CD4-positive, alpha-beta T cell treated with Interleukin-6 at 100 ng/mL for 8 hours (primary cell): ENCODE measurements around the gene HNF4A.

Experiments
- DNase-seq: peaks from one replicate; pipeline ENCODE4 v3.0.0-alpha.2; 2020; ENCODE audit warnings: mixed read lengths, low spot score

Gene HNF4A

DNA sequence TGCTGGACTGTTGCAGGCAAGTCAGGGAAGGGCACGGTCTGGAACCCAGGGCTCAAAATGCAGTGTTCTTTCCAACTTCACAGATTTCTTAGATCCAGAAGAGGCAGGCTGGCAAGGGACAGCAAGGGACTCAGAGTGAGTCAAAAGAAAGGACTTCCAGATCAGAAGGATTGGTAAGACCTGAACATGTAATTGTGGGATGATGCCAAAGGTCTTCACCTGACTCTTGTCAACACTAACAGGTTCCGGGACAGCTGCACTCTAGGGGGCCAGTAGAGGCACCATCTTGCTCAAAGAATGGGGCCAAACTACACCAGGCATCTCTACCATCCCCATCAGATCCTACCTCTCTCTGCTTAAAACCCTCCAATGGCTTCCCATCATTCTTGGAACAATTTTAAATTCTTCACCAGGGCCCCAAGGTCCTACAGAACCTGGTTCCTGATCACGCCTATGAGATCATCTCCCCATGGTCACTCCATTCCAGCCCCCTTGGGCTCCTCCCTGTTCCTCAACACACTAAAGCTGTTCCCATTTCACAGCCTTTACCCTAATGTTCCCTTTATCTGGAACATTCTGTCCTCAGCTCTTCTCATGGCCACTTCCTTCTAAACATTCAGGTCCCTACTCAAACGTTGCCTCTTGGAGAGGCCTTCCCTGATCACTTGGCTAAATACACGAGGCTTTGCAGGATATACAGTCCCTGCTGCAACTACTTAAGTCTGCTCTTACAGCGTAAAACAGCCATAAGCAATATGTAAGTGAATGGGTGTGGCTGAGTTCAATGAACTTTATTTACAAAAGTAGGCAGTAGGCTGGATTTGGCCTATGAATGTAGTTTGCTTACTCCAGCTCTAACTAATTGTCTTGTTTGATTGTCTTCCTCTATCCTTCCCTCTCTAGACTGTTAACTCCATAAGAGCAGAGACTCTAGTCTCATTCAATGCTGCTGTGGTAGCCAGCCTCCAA, 90.5 kb downstream of the HNF4A start:
- no peak for DNase-seq

DNA sequence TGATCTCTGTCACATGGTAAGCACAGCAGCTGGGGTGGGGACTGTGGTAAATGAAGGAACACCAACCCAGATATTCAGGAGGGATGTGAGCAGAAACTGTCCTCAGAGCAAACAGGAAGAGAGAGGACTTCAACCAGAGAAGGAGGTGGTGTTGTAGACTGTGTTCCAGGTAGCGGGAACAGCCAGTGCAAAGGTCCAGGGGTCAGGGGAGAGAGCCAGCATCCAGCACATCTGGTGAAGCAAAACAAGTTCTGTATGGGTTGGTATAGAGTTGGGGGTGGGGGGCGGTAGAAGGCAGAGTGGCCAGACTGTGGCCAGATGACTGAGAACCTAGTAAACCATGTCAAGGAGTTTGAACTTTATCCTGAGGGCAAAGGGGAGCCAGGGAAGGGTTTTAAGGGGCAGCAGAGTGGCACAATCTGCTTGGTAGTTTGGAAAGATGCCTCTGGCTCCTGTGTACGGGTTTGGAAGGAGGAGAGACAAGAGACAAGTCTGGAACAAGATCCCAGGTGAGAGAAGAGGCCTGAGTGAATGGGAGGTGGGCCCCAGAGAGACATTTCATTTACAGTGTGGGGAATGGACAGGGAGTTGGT, 92.4 kb downstream of the HNF4A start:
- no peak for DNase-seq

GRCh38 chr20:44448753-44449546, 93.5 kb downstream of the HNF4A start:
- DNase-seq, result no peak

DNA sequence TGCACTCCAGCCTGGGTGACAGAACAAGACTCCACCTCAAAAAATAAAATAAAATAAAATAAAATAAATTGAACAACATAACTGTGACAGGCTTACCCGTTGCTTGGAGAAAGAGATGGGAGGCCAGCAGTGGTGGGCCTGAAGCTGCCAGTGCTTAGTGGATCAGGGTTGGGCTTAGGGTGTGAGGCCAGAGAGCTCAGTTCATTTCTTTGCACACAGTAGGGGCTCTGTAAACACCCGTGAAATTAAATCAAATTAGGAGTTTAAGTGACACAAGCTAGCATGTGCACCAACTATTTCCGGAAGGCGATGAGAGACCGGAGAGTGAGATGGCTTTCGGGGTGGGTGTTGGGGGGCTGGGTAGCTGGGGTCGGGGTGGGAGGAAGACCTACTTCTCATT, 94.4 kb downstream of the HNF4A start:
- DNase-seq, result no peak

- DNase-seq, result no peak
Observed at GRCh38 chr20:44450281-44450889, 94.9 kb downstream of the HNF4A start.

GRCh38 chr20:44450903-44451450, 95.5 kb downstream of the HNF4A start:
- DNase-seq, result no peak

DNA sequence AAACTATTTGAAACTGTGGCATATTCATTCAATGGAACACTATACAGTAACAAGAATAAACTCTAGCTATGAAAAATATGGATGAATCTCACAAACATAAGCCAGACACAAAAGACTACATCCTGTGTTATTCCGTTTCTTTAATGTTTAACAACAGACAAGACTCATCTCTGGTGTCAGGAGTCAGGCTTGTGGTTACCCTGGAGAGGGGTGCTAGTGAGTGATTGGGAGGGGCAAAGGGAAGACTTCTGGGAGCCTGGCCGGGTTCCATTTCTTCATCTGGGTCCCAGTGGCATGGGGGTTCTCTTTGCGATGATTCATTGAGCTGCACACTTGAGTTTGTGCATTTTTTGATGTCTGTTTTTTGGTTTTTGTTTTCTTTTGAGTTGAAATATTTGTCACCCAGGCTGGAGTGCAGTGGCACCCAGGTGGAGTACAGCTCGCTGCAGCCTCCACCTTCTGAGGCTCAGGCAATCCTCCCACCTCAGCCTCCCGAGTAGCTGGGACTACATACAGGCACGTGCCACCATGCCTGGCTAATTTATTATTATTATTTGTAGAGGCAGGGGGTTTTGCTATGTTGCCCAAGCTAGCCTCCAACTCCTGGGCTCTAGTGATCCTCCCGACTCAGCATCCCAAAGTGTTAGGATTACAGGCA, 98.9 kb downstream of the HNF4A start:
- no peak for DNase-seq

GRCh38 chr20:44455126-44455525, 99.6 kb downstream of the HNF4A start:
- DNase-seq, result no peak

- DNase-seq, result no peak
Observed at GRCh38 chr20:44456611-44457010, 101.1 kb downstream of the HNF4A start.

- no peak for DNase-seq
Observed at GRCh38 chr20:44457016-44457415, 101.5 kb downstream of the HNF4A start.

GRCh38 chr20:44459271-44459670, 103.8 kb downstream of the HNF4A start:
- no peak for DNase-seq

DNA sequence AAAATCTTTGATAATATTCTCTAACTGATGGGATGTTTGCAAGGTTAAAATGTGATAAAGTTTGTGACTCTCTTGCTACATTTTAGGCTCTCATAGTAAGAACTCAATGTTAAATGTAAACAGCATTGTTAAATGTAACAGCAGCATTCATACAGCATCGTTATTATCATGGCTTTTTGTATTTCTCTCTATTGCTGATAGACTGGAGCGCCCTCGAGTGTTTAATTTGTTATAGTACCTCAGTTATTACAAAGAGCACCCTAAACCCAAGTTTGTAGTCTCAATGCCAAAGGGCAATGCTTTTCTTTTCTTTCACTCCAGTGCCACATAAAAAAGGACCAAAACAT, 105.3 kb downstream of the HNF4A start:
- DNase-seq, result no peak

- DNase-seq, result no peak
Observed at GRCh38 chr20:44461142-44461802, 105.8 kb downstream of the HNF4A start.

DNA sequence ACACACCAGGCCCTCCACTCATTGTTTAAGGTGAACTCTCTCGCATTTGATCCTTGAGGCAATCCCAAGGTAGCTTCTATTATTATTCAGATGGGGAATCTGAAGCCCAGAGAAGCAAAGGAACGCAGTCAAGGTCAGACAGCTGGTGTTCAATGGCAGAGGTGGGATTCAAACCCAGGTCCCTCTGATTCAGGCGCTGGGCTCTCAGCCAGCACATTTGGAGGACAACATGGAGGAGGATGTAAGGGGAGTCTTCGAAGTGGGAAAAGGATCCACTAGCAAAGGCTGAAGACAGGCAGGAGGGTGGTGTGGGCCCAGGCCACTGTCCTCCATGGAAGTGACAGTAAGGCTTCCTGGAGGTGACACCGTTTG, 106.3 kb downstream of the HNF4A start:
- no peak for DNase-seq

DNA sequence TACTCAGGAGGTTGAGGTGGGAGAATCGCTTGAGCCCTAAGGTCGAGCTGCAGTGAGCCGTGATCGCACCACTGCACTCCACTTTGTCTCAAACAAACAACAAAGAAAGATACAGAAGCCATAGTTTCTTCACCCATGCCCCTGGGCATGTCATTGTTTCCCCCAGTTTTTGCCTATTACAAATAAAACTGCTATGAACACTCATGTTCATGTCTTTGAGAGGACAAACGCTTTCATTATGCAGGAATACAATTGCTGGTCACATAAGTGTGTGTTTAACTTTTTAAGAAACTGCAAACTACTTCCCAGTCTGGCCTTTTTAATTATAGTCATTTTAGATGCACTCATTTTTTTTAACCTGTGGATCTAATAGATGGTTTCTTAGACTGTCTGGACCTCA, 108.0 kb downstream of the HNF4A start:
- DNase-seq, result no peak

DNA sequence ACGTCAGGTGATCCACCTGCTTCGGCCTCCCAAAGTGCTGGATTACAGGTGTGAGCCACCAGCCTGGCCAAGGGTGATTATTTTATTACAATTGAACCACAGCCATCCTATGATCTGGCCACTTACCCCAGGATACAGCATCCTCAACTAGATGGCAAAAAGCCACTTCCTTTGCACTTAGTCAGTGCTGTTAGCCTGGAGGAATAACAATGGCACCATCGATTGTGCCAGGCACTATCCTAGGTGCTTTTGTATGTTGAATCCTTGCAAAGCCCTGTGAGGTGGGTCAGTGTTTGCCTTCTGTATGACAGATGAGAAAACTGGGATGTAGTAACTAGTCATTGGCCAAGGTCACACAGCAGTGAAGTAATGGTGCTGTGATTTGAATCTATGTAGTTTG, 109.0 kb downstream of the HNF4A start:
- no peak for DNase-seq

- DNase-seq, result no peak
Observed at GRCh38 chr20:44465001-44465560, 109.6 kb downstream of the HNF4A start.

GRCh38 chr20:44467289-44467883, 111.9 kb downstream of the HNF4A start:
- no peak for DNase-seq

GRCh38 chr20:44468044-44468782, 112.7 kb downstream of the HNF4A start:
- no peak for DNase-seq

- DNase-seq, result no peak
Observed at GRCh38 chr20:44470327-44470726, 114.8 kb downstream of the HNF4A start.
